Endothelial cell of umbilical vein (primary cell): Measurements from ENCODE around the gene TSGA10IP. TPM values are rescaled to one million over a fixed set of nuclear protein-coding genes. Genes with fewer than 3 reads are reported as not detected.

ENCODE experiments used
- BruUV-seq: library from RNA; stranded (reverse); fragments of 400-500 nt; replicated peaks from 2 replicates; lab custom pipeline; 2021; lab: Mats Ljungman, UMichigan
- CTCF ChIA-PET: fragments of 300-600, 350-600 bp; sonication (Branson Sonifier 250); formaldehyde crosslinking; loops from one replicate; lab custom pipeline; 2021; ENCODE audit warnings: antibody characterized with exemption, inconsistent platforms; lab: Charles Lee
- POLR2A ChIA-PET: fragments of 300-600, 350-600 bp; sonication (Branson Sonifier 250); formaldehyde crosslinking; loops from one replicate; lab custom pipeline; 2021; ENCODE audit warnings: antibody characterized with exemption, inconsistent platforms; lab: Charles Lee
- DNase-seq: peaks from one replicate; pipeline ENCODE4 v3.0.0-alpha.2; 2011; ENCODE audit warnings: low read depth, low spot score
- FAIRE-seq: peaks from 2 replicates; lab custom pipeline; 2011; peaks lifted over from hg19 to GRCh38; lab: Jason Lieb, UNC
- H2AFZ ChIP-seq: 2 replicates; pipeline ENCODE4 v1.6.0; 2012; ENCODE audit warnings: low read depth, low read length, control low read depth, inconsistent platforms
- H3K27ac ChIP-seq: 2 replicates; pipeline ENCODE4 v1.5.1; 2011; ENCODE audit warnings: low read depth, mild to moderate bottlenecking, control low read depth, low read length, moderate library complexity; ENCODE audit not compliant: insufficient read depth
- H3K27me3 ChIP-seq, 2 experiments: 2 replicates each; pipeline versions ENCODE4 v1.6.0 to v1.6.1; 2011; ENCODE audit warnings: low read length in 2 of 2, mixed read lengths in 1 of 2; ENCODE audit not compliant: control insufficient read depth in 2 of 2, insufficient read depth in 2 of 2
- H3K36me3 ChIP-seq, 2 experiments: 2 replicates in 1 of 2; 3 replicates in 1 of 2; pipeline ENCODE4 v1.5.1; 2011; ENCODE audit warnings: low read length in 2 of 2, mild to moderate bottlenecking in 1 of 2, moderate library complexity in 1 of 2; ENCODE audit not compliant: control insufficient read depth in 2 of 2, insufficient read depth in 2 of 2; ENCODE audit errors: extremely low read depth in 1 of 2
- H3K4me1 ChIP-seq: 3 replicates; pipeline ENCODE4 v1.5.1; 2011; ENCODE audit warnings: mild to moderate bottlenecking, low read length; ENCODE audit not compliant: control insufficient read depth, insufficient read depth; ENCODE audit errors: extremely low read depth
- H3K4me2 ChIP-seq: 2 replicates; pipeline ENCODE4 v1.6.1; 2011; ENCODE audit warnings: low read length, control low read depth, mixed read lengths; ENCODE audit not compliant: insufficient read depth
- H3K4me3 ChIP-seq, 3 experiments: fragments of 200-600 bp in 1 of 3; sonication (generic), shearing (Covaris generic) in 1 of 3; replicated peaks in 1 of 3; 2 replicates each; pipeline ENCODE4 v1.5.1; 2011 to 2016; ENCODE audit warnings: control low read depth in 3 of 3, low read length in 3 of 3, mild to moderate bottlenecking in 2 of 3, inconsistent platforms in 1 of 3, low read depth in 1 of 3, moderate library complexity in 1 of 3; ENCODE audit not compliant: insufficient read depth in 1 of 3
- H3K79me2 ChIP-seq: 2 replicates; pipeline ENCODE4 v1.6.0; 2012; ENCODE audit warnings: low read length, inconsistent platforms; ENCODE audit not compliant: control insufficient read depth, insufficient read depth
- H3K9ac ChIP-seq: replicated peaks from 2 replicates; pipeline ENCODE3; 2011; ENCODE audit warnings: low read length, control low read depth; ENCODE audit not compliant: insufficient read depth; ENCODE audit errors: extremely low read depth
- H3K9me1 ChIP-seq: replicated peaks from 3 replicates; pipeline ENCODE4 v1.6.0; 2011; ENCODE audit warnings: mild to moderate bottlenecking, low read length; ENCODE audit not compliant: control insufficient read depth, insufficient read depth; ENCODE audit errors: extremely low read depth
- H3K9me3 ChIP-seq: replicated peaks from 2 replicates; pipeline ENCODE4 v1.5.1; 2012; ENCODE audit warnings: low read length, inconsistent platforms; ENCODE audit not compliant: control insufficient read depth, insufficient read depth
- H4K20me1 ChIP-seq: replicated peaks from 2 replicates; pipeline ENCODE3; 2011; ENCODE audit warnings: mild to moderate bottlenecking, low read length; ENCODE audit not compliant: control insufficient read depth, insufficient read depth; ENCODE audit errors: extremely low read depth
- GATA2 ChIP-seq: IDR thresholded peaks from 2 replicates; pipeline ENCODE4 v1.7.0; 2011; ENCODE audit warnings: low read depth, mild to moderate bottlenecking, moderate library complexity, mixed read lengths, low read length; ENCODE audit not compliant: insufficient read length, insufficient read depth
- JUN ChIP-seq: IDR thresholded peaks from 2 replicates; pipeline ENCODE4 v1.6.1; 2011; ENCODE audit warnings: borderline replicate concordance, low read depth; ENCODE audit not compliant: insufficient read length, insufficient read depth
- MAX ChIP-seq: IDR thresholded peaks from 2 replicates; pipeline ENCODE4 v1.6.1; 2011; ENCODE audit not compliant: insufficient read depth, insufficient read length
- MYC ChIP-seq: IDR thresholded peaks from one replicate; pipeline ENCODE4 v1.6.1; 2011; ENCODE audit warnings: mild to moderate bottlenecking, low read depth, low read length
- dilution Hi-C: fragments of 300-500 bp; cut with MboI; formaldehyde crosslinking; loops from one replicate; pipeline ENCODE4 v1.15.0; 2019; ENCODE audit warnings: low sequenced_read_pairs; ENCODE audit not compliant: extremely low pct_ligation_motif_present
- intact Hi-C: fragments of 100-400 bp; cut with micrococcal nuclease; formaldehyde crosslinking; loops from one replicate; pipeline ENCODE4 v1.10.0; 2022
- polyA plus RNA-seq, 4 experiments: library from polyadenylated mRNA; depleted of rRNA in 3 of 4; stranded (reverse) in 3 of 4; unstranded in 1 of 4; fragments of >200 nt; gene quantifications; 2 replicates each; pipeline versions ENCODE4 v1.2.1 to v1.2.3, GENCODE V29; 2011 to 2012; ENCODE audit warnings: missing spikeins in 1 of 4
- total RNA-seq: library from RNA; stranded (reverse); gene quantifications from 2 replicates; pipeline ENCODE4 v1.2.3, GENCODE V29; 2021
- TF ChIP-seq, protein P1 (sequence below), 2 donors: IDR thresholded peaks; 1 replicate in 1 of 2; 2 replicates in 1 of 2; pipeline ENCODE4 v1.5.1; 2011; ENCODE audit warnings: low read length in 2 of 2, mild to moderate bottlenecking in 2 of 2, moderate library complexity in 2 of 2, control low read depth in 1 of 2, inconsistent platforms in 1 of 2, low read depth in 1 of 2; ENCODE audit not compliant: insufficient read depth in 1 of 2; ENCODE audit errors: extremely low read depth in 1 of 2

The TSGA10IP gene
- total and polyA plus RNA-seq, 2 donors (not counting 3 experiments of a cell fraction or from before 2014, with no cell fraction given): not detected

GRCh38 chr11:66008468-66009101, 63.3 kb downstream of the TSGA10IP start:
- Histone ChIP-seq H3K4me1 (peaks cover 3% of the 10 kb centered on the region), H3K27ac (no peak overlapping the region), H3K9me1 (no peaks in the 10 kb centered on the region), H3K27me3 (peaks cover 2% of the 10 kb centered on the region in 2 experiments), H3K4me3 (no peak overlapping the region), H4K20me1 (no peaks in the 10 kb centered on the region), H2AFZ (peak overlapping the region; percentile 41), H3K36me3 (peaks cover 0 to 7% of the 10 kb centered on the region in 2 experiments), H3K4me2 (no peak overlapping the region), H3K9ac (no peak overlapping the region), H3K79me2 (peaks cover 5% of the 10 kb centered on the region), H3K9me3 (no peaks in the 10 kb centered on the region)
- ChIA-PET POLR2A (no interaction called here), CTCF (interaction anchor here (1.3 to 3.9 kb wide), 3 partner anchors 14 to 124 kb away, joined by 3 to 37 read pairs (median 11); no protein-coding TSS in a partner anchor)
- intact Hi-C loops: no loop called here
- DNase-seq: no peak
- no peak for FAIRE-seq
- BruUV-seq: no TSS peak
- dilution Hi-C loops: no loop called here
- TF ChIP-seq MYC (no peak), MAX (no peak), JUN (no peak), GATA2 (no peak)
- TF ChIP-seq, protein P1, sequence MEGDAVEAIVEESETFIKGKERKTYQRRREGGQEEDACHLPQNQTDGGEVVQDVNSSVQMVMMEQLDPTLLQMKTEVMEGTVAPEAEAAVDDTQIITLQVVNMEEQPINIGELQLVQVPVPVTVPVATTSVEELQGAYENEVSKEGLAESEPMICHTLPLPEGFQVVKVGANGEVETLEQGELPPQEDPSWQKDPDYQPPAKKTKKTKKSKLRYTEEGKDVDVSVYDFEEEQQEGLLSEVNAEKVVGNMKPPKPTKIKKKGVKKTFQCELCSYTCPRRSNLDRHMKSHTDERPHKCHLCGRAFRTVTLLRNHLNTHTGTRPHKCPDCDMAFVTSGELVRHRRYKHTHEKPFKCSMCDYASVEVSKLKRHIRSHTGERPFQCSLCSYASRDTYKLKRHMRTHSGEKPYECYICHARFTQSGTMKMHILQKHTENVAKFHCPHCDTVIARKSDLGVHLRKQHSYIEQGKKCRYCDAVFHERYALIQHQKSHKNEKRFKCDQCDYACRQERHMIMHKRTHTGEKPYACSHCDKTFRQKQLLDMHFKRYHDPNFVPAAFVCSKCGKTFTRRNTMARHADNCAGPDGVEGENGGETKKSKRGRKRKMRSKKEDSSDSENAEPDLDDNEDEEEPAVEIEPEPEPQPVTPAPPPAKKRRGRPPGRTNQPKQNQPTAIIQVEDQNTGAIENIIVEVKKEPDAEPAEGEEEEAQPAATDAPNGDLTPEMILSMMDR (IDR thresholded peaks at IDR 0.05; ENCODE audit: extremely low read depth in 1 of 2, insufficient read depth in 1 of 2, low read depth in 1 of 2, low read length in 2 of 2): no peak

Other genes with a start within 250 kb of the TSGA10IP start
- 48.8 and 50.2 TPM in 2 replicates for gene KAT5, start 233.2 kb upstream of the TSGA10IP start, total RNA-seq
- gene KAT5, start 233.2 kb upstream of the TSGA10IP start, polyA plus RNA-seq: 31.4 and 35.8 TPM in 2 replicates
- 46.4 and 62.0 TPM in 2 replicates for gene RNASEH2C, start 224.7 kb upstream of the TSGA10IP start, total RNA-seq
- 110 and 113 TPM in 2 replicates for gene RNASEH2C, start 224.7 kb upstream of the TSGA10IP start, polyA plus RNA-seq
- gene AP5B1, start 164.5 kb upstream of the TSGA10IP start, total RNA-seq: 15.3 and 15.5 TPM in 2 replicates
- 9.2 and 13.0 TPM in 2 replicates for gene AP5B1, start 164.5 kb upstream of the TSGA10IP start, polyA plus RNA-seq
- gene OVOL1, start 158.4 kb upstream of the TSGA10IP start, total RNA-seq: not detected in 2 replicates
- gene OVOL1, start 158.4 kb upstream of the TSGA10IP start, polyA plus RNA-seq: not detected in 2 replicates
- gene SNX32, start 111.5 kb upstream of the TSGA10IP start, total RNA-seq: 1.0 TPM in 1 of 2 replicates, not detected in the other
- 0.19 and 0.29 TPM in 2 replicates for gene SNX32, start 111.5 kb upstream of the TSGA10IP start, polyA plus RNA-seq
- gene CFL1, start 87.3 kb upstream of the TSGA10IP start, total RNA-seq: 1,783 and 1,844 TPM in 2 replicates
- 2,403 and 2,689 TPM in 2 replicates for gene CFL1, start 87.3 kb upstream of the TSGA10IP start, polyA plus RNA-seq
- 68.4 and 76.9 TPM in 2 replicates for gene MUS81, start 85.0 kb upstream of the TSGA10IP start, total RNA-seq
- gene MUS81, start 85.0 kb upstream of the TSGA10IP start, polyA plus RNA-seq: 57.9 and 64.5 TPM in 2 replicates
- 76.5 and 81.7 TPM in 2 replicates for gene EFEMP2, start 72.7 kb upstream of the TSGA10IP start, total RNA-seq
- gene EFEMP2, start 72.7 kb upstream of the TSGA10IP start, polyA plus RNA-seq: 207 and 259 TPM in 2 replicates
- gene CTSW, start 65.6 kb upstream of the TSGA10IP start, total RNA-seq: not detected in 2 replicates
- not detected in 2 replicates for gene CTSW, start 65.6 kb upstream of the TSGA10IP start, polyA plus RNA-seq
- gene FIBP, start 57.0 kb upstream of the TSGA10IP start, total RNA-seq: 88.5 and 105 TPM in 2 replicates
- gene FIBP, start 57.0 kb upstream of the TSGA10IP start, polyA plus RNA-seq: 162 and 210 TPM in 2 replicates
- 103 and 105 TPM in 2 replicates for gene CCDC85B, start 54.8 kb upstream of the TSGA10IP start, total RNA-seq
- gene CCDC85B, start 54.8 kb upstream of the TSGA10IP start, polyA plus RNA-seq: 107 and 132 TPM in 2 replicates
- 52.6 and 53.8 TPM in 2 replicates for gene FOSL1, start 45.1 kb upstream of the TSGA10IP start, total RNA-seq
- gene FOSL1, start 45.1 kb upstream of the TSGA10IP start, polyA plus RNA-seq: 16.6 and 18.1 TPM in 2 replicates
- 32.8 and 35.6 TPM in 2 replicates for gene C11orf68, start 26.4 kb upstream of the TSGA10IP start, total RNA-seq
- 66.5 and 84.8 TPM in 2 replicates for gene C11orf68, start 26.4 kb upstream of the TSGA10IP start, polyA plus RNA-seq
- 114 and 118 TPM in 2 replicates for gene DRAP1, start 26.1 kb upstream of the TSGA10IP start, total RNA-seq
- gene DRAP1, start 26.1 kb upstream of the TSGA10IP start, polyA plus RNA-seq: 73.5 and 74.9 TPM in 2 replicates
- gene SART1, start 16.3 kb downstream of the TSGA10IP start, total RNA-seq: 58.9 and 62.7 TPM in 2 replicates
- 17.3 and 21.8 TPM in 2 replicates for gene SART1, start 16.3 kb downstream of the TSGA10IP start, polyA plus RNA-seq
- 39.7 and 42.4 TPM in 2 replicates for gene EIF1AD, start 56.7 kb downstream of the TSGA10IP start, total RNA-seq
- gene EIF1AD, start 56.7 kb downstream of the TSGA10IP start, polyA plus RNA-seq: 35.7 and 39.3 TPM in 2 replicates
- 246 and 269 TPM in 2 replicates for gene BANF1, start 57.0 kb downstream of the TSGA10IP start, total RNA-seq
- gene BANF1, start 57.0 kb downstream of the TSGA10IP start, polyA plus RNA-seq: 367 and 376 TPM in 2 replicates
- gene CST6, start 66.5 kb downstream of the TSGA10IP start, total RNA-seq: 0.46 and 0.92 TPM in 2 replicates
- gene CST6, start 66.5 kb downstream of the TSGA10IP start, polyA plus RNA-seq: 2.2 and 2.5 TPM in 2 replicates
- 1.0 and 1.3 TPM in 2 replicates for gene CATSPER1, start 81.0 kb downstream of the TSGA10IP start, total RNA-seq
- 0.68 and 0.89 TPM in 2 replicates for gene CATSPER1, start 81.0 kb downstream of the TSGA10IP start, polyA plus RNA-seq
- gene GAL3ST3, start 103.7 kb downstream of the TSGA10IP start, total RNA-seq: not detected in 2 replicates
- 0.15 and 0.24 TPM in 2 replicates for gene GAL3ST3, start 103.7 kb downstream of the TSGA10IP start, polyA plus RNA-seq
- 179 and 196 TPM in 2 replicates for gene SF3B2, start 106.9 kb downstream of the TSGA10IP start, total RNA-seq
- 99.4 and 132 TPM in 2 replicates for gene SF3B2, start 106.9 kb downstream of the TSGA10IP start, polyA plus RNA-seq
- gene PACS1, start 124.8 kb downstream of the TSGA10IP start, total RNA-seq: 52.8 and 64.4 TPM in 2 replicates
- gene PACS1, start 124.8 kb downstream of the TSGA10IP start, polyA plus RNA-seq: 24.8 and 26.4 TPM in 2 replicates